C4-2B (cell line): ENCODE data around the gene GPHN.

ENCODE experiments used
- H3K27ac ChIP-seq: fragments of 450-650 bp; 2 replicates; pipeline ENCODE4 v1.5.1; 2017
- CTCF ChIP-seq: fragments of 450-650 bp; conservative IDR thresholded peaks from 2 replicates; pipeline ENCODE4 v1.5.1; 2017; ENCODE audit warnings: mild to moderate bottlenecking
- ZFX ChIP-seq: fragments of 450-650 bp; IDR thresholded peaks from 2 replicates; pipeline ENCODE4 v1.6.1; 2017

Gene GPHN

GRCh38 chr14:66974397-66975025 lies 466.6 kb downstream of the GPHN start:
- TF ChIP-seq ZFX (no peak), CTCF (no peak)
- H3K27ac ChIP-seq, result no peak overlapping the region

- TF ChIP-seq ZFX (no peak), CTCF (no peak)
- H3K27ac ChIP-seq, result no peak overlapping the region
These were observed 467.3 kb downstream of the GPHN start for GRCh38 chr14:66975251-66975650.

GRCh38 chr14:66979101-66979974 lies 471.4 kb downstream of the GPHN start:
- no peak overlapping the region for H3K27ac ChIP-seq
- TF ChIP-seq ZFX, result no peak
- TF ChIP-seq CTCF, result no peak

GRCh38 chr14:66982247-66982646 lies 474.3 kb downstream of the GPHN start:
- H3K27ac ChIP-seq, result no peak overlapping the region
- TF ChIP-seq CTCF (no peak), ZFX (no peak)

- TF ChIP-seq CTCF (no peak), ZFX (no peak)
- H3K27ac ChIP-seq, result no peak overlapping the region
These were observed 484.8 kb downstream of the GPHN start for GRCh38 chr14:66992776-66993175.

GRCh38 chr14:66993512-66993911 lies 485.6 kb downstream of the GPHN start:
- no peak for TF ChIP-seq CTCF
- no peak for TF ChIP-seq ZFX

DNA sequence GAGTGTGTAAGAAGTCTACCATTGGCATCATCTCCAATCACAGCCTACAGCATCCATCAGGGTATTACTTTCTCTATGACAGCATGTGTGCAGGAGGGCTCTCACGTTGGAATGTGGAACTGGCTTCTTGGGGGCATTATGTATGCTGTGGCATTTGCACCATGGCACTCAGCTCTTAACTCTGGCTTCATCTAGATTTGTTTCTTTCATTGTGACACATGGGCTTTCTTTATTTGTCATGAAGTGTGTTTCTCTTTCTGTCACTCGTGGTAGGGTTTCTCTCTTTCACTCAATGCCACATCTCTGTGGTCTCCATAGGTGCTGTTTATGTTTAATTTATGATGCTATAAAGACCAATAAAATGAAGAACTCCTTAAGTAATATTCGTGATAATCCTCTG lies 490.1 kb downstream of the GPHN start:
- TF ChIP-seq CTCF, result no peak
- TF ChIP-seq ZFX, result no peak

More at GRCh38 chr14:66993512-66993911, 485.6 kb downstream of the GPHN start:
- no peak overlapping the region for H3K27ac ChIP-seq

More for the DNA sequence above, 490.1 kb downstream of the GPHN start:
- H3K27ac ChIP-seq, result no peak overlapping the region
